Progenitor cell of endocrine pancreas (in vitro differentiated cells): ENCODE data around the gene C9orf40. TPM values are rescaled to one million over a fixed set of nuclear protein-coding genes. Genes with fewer than 3 reads are reported as not detected.

ENCODE experiments used
- DNase-seq: peaks from one replicate; pipeline ENCODE4 v3.0.0; 2021; ENCODE audit warnings: low spot score; ENCODE audit not compliant: unreplicated experiment
- H3K27ac Mint-ChIP-seq: 2 replicates; pipeline ENCODE4 v1.8.0; 2021; ENCODE audit warnings: mild to moderate bottlenecking, moderate library complexity, mixed read lengths
- H3K27me3 Mint-ChIP-seq: 2 replicates; pipeline ENCODE4 v1.8.0; 2021; ENCODE audit warnings: mixed read lengths
- H3K36me3 Mint-ChIP-seq: 2 replicates; pipeline ENCODE4 v1.8.0; 2022; ENCODE audit warnings: mixed read lengths; ENCODE audit not compliant: insufficient read depth
- H3K4me1 Mint-ChIP-seq: 2 replicates; pipeline ENCODE4 v1.8.0; 2021; ENCODE audit warnings: low read depth, mixed read lengths
- H3K4me3 Mint-ChIP-seq: 2 replicates; pipeline ENCODE4 v1.8.0; 2021; ENCODE audit warnings: low read depth, mild to moderate bottlenecking, moderate library complexity, mixed read lengths
- H3K9me3 Mint-ChIP-seq: 2 replicates; pipeline ENCODE4 v1.8.0; 2021; ENCODE audit warnings: low read depth, mixed read lengths
- CTCF ChIP-seq: fragments of 200-600 bp; sonication (generic); IDR thresholded peaks from one replicate; pipeline ENCODE4 v1.5.0; 2021; ENCODE audit warnings: antibody characterized with exemption, mild to moderate bottlenecking; ENCODE audit not compliant: unreplicated experiment
- total RNA-seq: library from RNA; stranded (reverse); gene quantifications from 2 replicates; pipeline ENCODE4 v1.2.1, GENCODE V29; 2021

The C9orf40 gene
- total RNA-seq, 1 donor from 2014 or later: 5.1 TPM

DNA sequence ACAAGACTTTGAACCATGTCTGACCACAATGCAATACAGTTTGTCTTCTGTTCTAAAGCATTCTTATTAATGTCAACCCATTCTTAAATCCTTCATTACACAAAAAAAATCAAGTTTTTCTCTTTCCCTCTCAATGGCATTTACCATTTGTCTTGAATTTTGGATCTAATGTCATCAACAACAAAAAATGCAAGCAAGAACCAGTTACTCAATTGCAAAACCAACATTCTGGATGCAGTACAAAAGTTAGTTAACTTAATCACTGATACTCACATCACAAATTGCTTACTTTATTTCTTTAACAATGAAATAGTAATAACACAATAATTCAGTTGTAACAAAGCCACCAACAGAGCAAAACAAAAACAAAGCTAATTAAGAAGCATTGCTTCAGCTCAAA lies 6.0 kb downstream of the C9orf40 start:
- no peak overlapping the region for H3K27ac Mint-ChIP-seq
- H3K4me1 Mint-ChIP-seq: peaks cover 2% of the 10 kb centered on the region
- H3K4me3 Mint-ChIP-seq: no peak overlapping the region
- no peak for DNase-seq
- H3K9me3 Mint-ChIP-seq: no peaks in the 10 kb centered on the region
- no peaks in the 10 kb centered on the region for H3K36me3 Mint-ChIP-seq
- no peaks in the 10 kb centered on the region for H3K27me3 Mint-ChIP-seq
- TF ChIP-seq CTCF: no peak

DNA sequence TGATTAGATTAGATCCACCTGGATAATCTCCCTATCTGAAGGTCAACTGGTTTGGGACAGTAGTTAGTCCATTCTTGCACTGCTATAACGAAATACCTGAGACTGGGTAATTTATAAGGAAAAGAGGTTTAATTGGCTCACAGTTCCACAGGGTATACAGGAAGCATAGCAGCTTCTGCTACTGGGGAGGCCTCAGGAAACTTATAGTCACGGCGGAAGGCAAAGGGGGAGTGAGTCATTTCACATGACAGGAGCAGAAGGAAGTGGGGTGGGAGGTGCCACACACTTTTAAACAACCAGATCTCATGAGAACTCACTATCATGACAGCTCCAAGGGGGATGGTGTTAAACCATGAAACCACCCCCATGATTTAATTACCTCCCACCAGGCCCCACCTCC lies 9.9 kb downstream of the C9orf40 start:
- no peak for TF ChIP-seq CTCF
- Mint-ChIP-seq H3K36me3 (no peaks in the 10 kb centered on the region), H3K4me1 (no peaks in the 10 kb centered on the region), H3K27me3 (no peaks in the 10 kb centered on the region), H3K27ac (no peak overlapping the region), H3K9me3 (no peaks in the 10 kb centered on the region), H3K4me3 (no peak overlapping the region)
- DNase-seq: no peak

- no peak overlapping the region for H3K4me3 Mint-ChIP-seq
- no peak for DNase-seq
- H3K27ac Mint-ChIP-seq: no peak overlapping the region
- H3K4me1 Mint-ChIP-seq: no peaks in the 10 kb centered on the region
- H3K9me3 Mint-ChIP-seq: no peaks in the 10 kb centered on the region
- no peaks in the 10 kb centered on the region for H3K27me3 Mint-ChIP-seq
- no peaks in the 10 kb centered on the region for H3K36me3 Mint-ChIP-seq
- TF ChIP-seq CTCF: peak; percentile 16
Observed at GRCh38 chr9:74940600-74940999, 12.1 kb downstream of the C9orf40 start.

DNA sequence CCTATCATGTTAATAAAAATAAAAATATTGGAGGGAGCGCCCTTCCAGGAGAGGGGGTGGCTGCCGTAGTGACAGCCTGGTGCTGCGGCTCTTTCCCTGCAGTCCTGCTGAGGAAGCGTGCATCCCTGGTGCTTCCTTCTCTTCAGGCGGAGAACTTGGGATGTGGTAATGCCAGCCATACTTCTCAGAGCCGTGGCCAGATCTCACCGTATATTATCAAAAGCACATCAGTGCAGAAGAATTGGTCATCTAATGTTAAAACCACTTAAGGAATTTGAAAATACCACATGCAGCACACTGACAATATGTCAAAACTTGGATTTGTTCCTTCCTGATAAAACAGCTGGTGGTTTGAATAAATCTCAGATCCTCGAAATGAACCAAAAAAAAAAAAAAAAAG lies 17.7 kb downstream of the C9orf40 start:
- no peak for DNase-seq
- Mint-ChIP-seq H3K36me3 (no peaks in the 10 kb centered on the region), H3K4me3 (no peak overlapping the region), H3K27ac (no peak overlapping the region), H3K4me1 (no peaks in the 10 kb centered on the region), H3K9me3 (peaks cover 17% of the 10 kb centered on the region), H3K27me3 (no peaks in the 10 kb centered on the region)
- TF ChIP-seq CTCF: no peak

DNA sequence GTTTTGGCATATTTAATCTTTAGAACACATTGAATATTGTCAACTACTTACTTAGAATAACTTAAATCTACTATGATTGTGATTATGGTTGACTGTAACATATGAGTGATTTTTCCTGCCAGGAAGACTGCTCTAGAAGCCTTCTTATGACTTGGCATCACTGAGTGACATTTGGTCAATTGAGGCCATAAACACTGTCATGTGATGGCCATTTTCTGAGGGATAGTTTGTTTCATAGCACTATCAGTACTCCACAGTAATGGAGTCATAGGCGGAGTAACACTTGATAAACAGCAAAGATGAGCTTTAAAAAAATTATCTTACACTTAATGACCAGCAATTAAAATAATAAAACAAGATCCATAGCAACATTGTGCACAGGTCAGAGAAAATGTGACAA lies 31.0 kb downstream of the C9orf40 start:
- no peaks in the 10 kb centered on the region for H3K36me3 Mint-ChIP-seq
- no peaks in the 10 kb centered on the region for H3K4me1 Mint-ChIP-seq
- no peak for DNase-seq
- no peak for TF ChIP-seq CTCF
- H3K4me3 Mint-ChIP-seq: no peak overlapping the region
- no peaks in the 10 kb centered on the region for H3K9me3 Mint-ChIP-seq
- no peaks in the 10 kb centered on the region for H3K27me3 Mint-ChIP-seq
- peak overlapping the region; percentile 29 for H3K27ac Mint-ChIP-seq
